GM19193 (cell line): Measurements from ENCODE around the gene ITK.

Source experiments
- POLR2A ChIP-seq: IDR thresholded peaks from 4 replicates; pipeline ENCODE4 v1.6.1; 2011; ENCODE audit not compliant: insufficient read depth, insufficient read length; ENCODE audit errors: extremely low read depth

ITK gene

DNA sequence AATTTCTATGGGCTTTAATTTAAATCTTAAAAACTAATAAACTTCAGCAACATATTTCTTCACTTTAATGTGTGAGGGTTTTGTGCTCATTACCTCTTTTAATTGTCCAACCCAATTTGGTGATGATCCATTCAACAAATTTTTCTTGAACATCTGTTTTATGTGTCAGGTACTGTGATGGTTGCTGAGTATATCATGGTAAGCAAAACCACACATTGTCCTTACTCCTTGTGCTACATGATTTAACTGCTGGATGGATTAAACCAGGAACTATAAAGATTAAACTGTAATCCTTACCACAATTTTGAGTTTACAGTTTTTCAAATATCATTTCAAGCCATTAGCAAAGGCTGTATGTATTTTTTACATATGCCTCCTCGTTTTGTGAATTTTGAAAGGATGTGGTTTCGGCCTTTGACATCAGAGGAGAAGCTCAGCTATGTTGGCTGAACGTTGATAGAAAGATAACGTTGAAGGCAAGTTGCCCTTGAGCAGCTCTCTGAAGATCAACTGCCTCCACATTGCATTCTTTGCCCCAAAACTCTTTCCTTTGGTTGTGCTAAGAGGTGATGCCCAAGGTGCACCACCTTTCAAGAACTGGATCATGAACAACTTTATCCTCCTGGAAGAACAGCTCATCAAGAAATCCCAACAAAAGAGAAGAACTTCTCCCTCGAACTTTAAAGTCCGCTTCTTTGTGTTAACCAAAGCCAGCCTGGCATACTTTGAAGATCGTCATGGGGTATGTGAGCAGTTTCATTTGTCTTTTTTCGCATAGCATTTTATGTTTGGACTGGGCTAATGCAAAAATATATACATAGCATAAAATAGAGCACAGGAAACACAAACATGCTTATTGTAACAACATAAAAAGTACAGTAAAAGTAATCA, at the start of gene ITK:
Gene ITK, plus strand, starts transcription at position 467 of the 891 bp plus-strand sequence. Its CDS starts 138 bp downstream, at position 605.
- no peak for TF ChIP-seq POLR2A

DNA sequence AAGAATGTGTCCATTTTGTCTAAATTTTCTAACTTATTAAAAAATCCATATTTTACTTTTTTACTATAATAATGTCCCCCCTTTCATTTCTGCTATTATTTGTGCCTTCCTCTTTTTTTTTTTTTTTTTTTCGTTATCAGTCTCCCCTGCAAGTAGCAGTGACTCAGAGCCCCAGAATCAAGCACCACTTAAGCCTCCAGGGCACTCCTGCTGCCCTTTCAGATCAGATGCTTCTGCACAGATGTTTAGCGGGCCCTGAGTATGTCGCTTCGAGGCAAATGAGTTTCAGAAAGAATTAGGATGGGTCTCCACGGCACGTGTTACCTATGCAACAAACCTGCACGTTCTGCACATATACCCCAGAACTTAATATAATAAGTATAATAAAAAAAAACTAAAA, 49.7 kb upstream of the ITK start:
- TF ChIP-seq POLR2A = no peak

DNA sequence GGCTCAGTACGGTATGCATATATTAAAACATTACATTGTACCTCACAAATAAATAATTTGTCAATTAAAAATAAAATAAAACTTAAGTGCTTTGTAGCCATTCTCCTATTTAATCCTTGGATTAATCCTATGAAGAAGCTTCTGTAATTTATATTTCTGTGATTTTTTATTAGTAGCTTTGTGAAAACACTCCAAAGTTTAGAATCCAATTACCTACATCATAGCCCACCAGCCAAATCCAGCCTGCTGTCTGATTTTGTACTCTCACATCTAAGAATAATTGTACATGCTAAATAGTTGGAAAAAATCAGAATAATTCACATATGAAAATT, 48.4 kb upstream of the ITK start:
- TF ChIP-seq POLR2A = no peak

DNA sequence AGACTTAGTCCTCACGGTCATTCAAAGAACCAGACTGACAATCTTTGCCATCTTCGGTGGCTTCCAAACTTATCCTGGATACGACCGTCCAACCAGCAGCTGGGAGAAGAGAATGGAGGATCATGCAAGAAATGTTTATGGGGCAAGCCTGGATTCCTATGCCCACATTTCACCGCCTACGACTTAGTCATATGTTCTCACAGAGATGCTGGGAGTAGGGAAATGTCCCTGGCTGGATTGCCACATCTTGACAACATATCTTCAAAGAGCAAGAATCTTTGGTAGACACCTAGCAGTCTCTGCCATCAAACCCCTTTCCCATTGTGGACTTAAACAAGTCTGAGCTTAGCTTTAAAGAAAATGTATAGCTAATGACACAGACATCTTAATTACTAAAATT, 42.9 kb upstream of the ITK start:
- no peak for TF ChIP-seq POLR2A

DNA sequence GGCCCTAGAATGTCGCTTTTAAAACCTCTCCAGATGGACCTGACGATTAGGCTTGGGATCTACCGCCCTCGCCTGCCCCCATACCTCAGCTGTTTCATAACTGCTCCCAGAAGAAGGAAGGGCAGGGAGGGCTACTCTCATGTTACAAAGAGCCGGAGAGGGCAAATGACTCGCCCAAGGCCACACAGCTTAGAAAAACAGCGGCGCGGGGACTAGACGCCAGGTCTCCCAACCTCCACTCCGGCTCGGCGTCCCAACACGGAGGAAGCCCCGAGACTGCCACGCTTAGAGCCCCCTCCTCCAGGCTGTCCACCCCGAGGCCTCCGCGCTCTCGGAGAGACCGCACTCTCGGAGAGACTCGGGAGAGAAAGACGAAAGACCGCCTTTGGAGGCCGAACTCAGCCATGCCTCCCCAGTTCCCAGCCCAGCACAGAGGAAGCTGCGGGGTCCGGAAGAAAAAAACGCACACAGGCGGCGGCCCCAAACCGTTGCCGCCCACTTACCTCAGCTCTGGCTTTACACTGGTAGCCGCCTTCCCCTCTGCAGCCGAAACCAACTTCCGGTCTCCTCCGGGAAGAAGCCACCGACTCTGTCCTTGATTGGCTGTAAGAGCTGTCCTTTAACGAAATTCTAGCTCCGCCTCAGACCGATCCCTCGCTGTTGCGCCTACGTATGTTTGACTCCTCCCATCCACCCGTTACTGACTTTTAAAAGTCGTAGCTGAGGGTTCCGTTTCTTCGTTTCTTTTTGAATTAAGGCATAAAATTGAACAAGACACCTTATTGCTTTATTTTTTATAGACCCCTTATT, 38.1 kb upstream of the ITK start, which contains the start of gene MED7:
Gene MED7, minus strand, starts transcription at position 549 of the 810 bp plus-strand sequence. CDS start 3,434 bp downstream, outside the sequence.
- peak; percentile 91 for TF ChIP-seq POLR2A

DNA sequence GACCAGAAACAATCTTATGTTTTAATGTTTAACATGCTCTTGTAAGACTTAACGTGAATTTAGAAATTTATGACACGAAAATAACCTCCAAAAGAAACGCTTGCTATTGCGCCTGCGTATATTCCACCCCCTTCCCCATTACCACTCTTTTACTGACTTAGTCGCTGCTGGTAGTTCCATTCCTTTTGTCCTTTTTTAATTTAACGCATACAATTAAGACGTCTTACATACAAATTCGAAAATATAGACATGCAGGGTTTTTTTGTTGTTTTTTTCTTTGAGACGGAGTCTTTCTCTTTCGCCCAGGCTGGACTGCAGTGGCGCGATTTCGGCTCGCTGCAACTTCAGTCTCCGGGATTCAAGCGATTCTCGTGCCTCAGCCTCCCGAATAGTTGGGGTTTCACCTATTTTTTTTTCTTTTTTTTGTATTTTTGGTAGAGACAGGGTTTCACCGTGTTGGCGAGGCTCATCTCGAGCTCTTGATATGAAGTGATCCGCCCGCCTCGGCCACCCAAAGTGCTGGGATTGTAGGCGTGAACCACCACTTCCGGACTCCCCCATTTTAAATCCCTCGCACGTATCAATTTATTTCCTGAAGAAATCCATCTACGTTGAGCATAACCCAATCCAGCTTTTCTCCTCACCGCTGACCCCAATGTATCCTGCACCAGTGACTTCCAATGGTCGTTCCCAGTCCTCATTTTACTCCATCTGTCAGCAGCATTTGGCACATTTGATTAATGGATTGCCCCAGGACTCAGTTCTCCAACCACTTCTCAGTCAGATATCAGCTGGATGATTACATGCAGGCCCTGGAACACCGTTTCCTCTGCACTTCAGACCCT, 37.3 kb upstream of the ITK start:
- TF ChIP-seq POLR2A = no peak

DNA sequence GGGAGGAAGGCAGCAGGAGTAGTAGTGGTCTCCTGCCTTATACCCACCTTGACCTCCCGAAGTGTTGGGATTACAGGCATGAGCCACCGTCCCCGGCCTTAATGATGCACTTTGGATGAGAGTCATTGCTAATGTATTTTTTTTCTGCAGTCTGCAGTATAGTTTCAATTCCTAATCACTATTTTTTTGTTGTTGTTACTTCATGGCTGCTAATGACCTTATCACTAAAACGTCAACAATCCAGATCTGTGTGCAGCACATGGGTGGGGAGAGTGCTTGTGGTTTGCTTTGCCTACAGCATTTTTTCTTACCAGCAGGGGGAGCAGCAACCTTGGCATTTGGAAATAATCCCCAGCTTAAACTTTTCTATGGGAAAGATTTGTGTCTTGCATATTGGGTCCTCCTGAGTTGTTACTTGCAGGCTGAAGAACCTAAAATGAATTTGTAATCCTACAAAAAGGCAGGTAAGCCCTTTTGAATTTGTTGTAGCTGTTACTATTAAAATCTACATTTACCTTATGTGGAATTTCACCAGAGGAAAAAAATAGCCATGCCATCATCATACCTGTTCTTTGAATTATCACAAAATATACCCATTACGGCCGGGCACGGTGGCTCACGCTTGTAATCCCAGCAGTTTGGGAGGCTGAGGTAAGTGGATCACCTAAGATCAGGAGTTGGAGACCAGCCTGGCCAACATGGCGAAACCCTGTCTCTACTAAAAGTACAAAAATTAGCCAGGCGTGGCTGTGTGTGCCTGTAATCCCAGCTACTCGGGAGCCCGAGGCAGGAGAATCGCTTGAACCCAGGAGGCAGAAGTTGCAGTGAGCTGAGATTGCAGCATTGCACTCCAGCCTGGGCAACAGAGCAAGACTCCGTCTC, 31.7 kb upstream of the ITK start:
- no peak for TF ChIP-seq POLR2A

DNA sequence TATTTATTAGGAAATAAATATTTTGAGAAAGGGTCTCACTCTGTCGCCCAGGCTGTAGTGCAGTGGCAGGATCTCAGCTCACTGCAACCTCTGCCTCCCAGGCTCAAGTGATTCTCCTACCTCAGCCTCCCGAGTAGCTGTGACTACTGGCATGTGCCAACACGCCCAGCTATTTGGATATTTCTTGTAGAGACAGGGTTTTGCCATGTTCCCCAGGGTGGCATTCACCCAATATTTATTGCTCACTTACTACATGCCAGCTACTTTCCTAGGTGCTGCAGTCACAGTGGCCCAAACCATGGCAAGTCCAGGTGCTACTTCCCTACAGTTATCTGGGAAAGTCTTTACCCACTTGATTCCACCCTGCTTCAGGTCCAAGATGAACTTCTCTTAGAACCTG, 29.6 kb upstream of the ITK start:
- TF ChIP-seq POLR2A = no peak

DNA sequence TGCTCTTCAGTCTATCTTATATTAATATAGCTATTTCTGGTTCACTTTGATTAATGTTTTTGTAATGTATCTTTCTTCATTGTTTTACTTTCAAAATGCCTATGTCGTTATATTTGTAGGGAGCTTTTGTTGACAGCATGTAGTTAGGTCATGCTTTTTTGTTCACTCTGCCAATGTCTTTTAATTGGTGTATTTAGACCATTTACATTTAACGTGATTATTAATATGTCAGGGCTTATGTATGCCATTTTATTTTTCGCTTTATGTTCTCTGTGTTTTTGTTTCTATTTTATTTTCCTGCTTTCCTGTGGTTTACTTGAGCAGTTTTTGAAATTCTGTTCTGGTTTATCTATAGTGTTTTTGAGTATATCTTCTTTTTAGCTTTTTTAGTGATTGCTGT, 25.3 kb upstream of the ITK start:
- no peak for TF ChIP-seq POLR2A

DNA sequence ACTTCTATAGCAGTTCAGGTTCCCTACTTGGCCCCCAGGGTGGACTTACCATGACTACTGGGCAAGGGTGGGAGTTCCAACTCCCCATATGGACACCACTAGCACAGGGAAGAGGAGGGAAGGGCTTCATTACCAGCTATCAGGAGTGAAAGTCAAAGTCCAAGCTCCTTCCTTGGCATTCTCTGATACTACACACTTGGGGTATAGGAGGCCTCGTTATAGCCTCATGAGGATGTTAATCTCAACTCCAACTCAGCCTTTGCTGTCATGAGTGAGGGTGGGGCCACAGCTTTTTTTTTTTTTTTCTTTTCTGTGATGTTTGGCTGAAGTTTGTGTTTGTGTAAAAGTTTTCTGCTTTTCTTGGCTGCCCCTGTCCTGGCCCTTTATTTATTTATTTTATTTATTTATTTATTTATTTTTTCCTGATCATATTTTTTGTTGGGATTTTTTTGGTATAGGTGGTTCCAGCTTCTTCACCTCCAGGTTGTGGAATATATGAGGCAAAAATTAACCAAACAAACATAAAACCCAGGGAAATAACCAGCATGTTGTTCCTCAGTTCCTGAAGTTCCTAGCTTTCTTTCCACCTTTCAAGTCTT, 23.2 kb upstream of the ITK start:
- no peak for TF ChIP-seq POLR2A

DNA sequence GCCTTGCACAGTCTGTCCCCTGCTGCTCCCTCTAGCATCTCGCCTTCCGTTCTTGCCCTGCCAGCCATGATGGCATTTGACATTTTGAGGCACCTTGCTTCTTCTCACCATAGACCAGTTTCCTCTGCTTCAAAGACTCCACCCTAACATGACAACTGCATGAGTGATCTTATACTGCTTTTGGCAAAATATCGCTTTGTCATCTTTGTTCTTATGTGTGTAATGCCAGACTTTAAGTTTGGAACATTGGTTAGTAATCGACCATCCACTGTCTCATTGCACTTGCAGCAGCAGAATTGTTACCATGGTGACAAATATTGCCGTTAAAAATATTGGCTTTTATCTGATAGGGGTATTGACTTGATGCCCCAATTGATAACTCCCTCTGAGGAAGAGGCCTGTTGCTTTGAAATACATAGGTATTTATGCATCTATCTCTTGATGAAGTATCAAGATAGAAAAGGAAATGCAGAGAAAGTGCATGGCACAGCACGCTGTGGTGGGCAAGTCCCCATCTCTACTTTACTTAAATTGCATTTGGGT, 21.4 kb upstream of the ITK start:
- TF ChIP-seq POLR2A = no peak

DNA sequence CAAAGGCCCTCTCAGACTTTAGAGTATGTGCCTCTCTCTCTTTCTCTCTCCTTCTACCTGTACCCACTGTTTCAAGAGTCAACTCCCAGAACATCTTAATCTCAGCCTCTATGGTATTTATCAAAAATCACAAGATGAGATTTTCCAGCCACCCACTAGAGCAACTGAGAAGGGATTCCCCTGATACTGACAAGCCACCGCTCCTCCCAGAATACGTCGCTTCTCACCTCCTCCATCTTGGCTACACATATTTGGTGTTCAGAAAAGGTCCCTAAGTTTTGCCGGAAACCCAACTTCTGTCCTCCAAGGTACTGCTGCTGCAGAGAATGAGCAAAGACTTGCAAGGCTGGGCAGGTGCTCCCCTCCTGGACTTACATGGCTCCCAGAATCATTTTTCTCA, 20.6 kb upstream of the ITK start:
- no peak for TF ChIP-seq POLR2A

DNA sequence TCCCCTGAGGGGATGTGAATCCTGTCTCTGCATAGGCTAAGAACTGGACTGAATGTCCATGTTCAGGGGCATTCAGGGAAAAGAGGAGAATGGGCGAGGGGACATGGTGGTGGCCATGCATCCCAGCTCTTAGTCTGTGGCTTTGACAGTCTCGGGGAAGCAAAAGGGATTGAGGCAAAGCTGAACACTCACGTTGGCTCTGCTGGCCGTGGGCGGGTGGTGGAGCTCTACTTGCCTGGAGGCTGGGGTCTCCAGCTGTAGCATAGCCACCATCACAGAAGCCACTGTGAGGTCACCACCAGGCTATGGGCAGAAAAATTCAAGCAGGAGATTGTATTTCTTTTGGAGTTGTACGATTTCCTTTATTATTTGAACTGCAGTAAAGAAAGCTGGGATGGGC, 18.6 kb upstream of the ITK start:
- TF ChIP-seq POLR2A = no peak
